Hematopoietic multipotent progenitor cell treated with erythropoietin and hydrocortisone succinate and interleukin-3 and kit ligand, for 17 days (in vitro differentiated cells): ENCODE measurements around the gene STK32B.

Experiments used
- DNase-seq: peaks from one replicate; pipeline ENCODE4 v3.0.0-alpha.2; 2015; ENCODE audit warnings: low spot score

STK32B gene

DNA sequence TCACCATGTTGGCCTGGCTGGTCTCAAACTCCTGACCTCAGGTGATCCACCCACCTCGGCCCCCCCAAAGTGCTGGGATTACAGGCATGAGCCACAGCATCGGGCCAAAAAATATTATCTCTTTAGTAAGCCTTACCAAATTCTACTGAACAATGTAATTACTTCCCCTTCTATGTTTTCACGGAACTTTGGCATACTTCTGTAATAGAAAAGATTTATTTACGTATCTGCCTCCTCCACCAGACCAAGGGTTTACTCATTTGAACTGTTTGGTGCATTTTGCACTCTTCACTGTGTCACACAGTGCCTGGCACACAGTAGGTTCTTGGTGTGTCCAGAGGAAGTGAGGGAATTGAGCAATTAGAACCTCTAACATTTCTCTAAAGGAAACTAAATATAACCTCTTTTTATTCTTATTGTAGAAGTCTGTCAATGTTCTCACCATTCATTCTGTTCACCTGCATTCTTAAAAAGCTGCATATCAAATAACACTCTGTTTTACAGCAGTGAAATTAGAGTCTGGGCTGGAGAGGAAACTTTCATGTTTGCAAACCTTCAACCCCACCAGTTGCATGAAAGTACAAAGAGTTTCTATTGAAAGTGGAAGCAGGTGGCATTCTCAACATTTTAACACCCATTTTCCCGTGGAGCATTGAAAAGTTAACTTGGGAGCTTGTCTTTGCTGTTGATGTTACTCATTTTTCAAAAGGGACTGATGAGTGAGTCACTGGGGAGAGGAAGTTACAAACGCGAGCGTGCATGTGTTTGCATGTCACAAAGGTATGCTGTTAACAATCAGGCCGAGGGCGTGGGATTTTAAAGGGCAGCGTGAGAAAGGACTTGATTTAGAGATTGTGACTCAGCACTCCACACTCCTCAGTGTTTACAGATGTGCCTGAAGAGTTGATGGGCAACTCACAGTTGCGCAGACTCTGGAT lies 314.1 kb downstream of the STK32B start:
- no peak for DNase-seq

DNA sequence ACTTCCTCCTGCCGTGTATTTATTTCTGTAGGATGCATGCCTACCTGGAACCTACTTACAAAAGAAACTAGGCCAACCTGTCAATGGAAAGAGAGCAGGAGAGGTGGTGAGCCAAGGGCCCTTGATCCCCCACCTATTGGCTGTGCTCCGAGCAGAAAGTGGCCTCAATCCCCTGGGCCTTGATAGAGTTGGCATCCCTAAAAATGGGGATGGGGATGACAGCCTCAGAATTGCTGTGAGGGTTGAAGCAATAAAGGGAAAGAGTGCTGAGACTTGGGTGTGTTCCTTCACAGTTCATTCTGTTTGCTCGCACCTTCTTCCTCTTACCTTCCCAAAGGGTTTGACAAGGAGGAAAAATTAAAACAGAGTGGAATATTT lies 314.7 kb downstream of the STK32B start:
- no peak for DNase-seq

DNA sequence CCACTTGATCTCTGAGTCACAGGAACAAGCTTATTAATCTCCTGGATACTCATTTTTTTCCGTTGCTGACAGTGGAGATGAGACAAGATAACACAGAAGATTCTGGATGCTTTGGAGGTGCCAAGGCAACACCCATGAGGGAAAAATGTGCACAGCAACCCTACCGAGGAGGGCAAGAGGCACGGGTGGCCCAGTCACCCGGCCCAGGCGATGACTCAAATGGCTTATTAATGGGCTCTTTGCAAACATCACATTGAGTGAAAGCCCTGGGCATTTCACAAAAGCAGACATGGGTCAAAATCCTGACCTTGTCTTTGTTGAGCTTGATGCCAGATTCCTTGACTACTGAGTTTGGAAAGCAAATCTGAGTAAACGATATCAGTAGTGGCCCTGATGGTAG lies 315.1 kb downstream of the STK32B start:
- DNase-seq = no peak

DNA sequence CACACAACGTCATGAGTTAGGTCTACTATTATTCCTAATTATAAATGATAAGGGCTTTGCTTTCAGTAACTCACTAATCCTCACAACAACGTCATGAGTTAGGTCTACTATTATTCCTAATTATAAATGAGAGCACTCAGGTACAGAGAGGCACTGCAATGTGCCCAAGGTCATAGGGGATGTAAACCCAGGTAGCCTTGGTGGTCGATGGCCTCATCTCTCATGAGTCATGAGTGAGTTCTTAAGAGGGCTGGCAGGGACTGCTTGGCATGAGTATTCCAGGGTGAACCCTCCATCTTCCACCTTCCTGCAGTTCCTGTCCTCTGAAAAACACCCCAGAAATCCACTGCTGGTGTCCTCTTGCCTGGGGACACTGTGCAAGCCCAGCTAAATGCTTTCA lies 317.1 kb downstream of the STK32B start:
- no peak for DNase-seq

DNA sequence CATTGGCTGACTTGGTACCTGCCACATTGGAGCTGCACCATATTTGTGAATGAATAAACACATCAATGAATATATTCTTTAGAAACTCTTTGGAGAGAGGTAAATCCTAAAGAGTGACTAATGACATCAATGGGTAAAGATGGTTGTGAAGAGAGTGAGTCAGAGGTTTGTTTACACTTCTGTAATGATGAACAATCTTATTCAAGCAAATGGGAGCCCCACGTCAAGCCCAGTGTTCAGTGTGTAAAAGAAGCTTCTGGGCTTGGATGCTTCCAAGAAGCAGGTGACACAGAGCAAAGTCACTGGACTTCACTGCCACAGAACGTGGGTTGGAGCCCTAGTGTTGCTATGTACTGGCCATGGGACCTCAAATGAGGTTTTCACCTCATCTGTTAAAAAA lies 319.0 kb downstream of the STK32B start:
- DNase-seq = no peak

DNA sequence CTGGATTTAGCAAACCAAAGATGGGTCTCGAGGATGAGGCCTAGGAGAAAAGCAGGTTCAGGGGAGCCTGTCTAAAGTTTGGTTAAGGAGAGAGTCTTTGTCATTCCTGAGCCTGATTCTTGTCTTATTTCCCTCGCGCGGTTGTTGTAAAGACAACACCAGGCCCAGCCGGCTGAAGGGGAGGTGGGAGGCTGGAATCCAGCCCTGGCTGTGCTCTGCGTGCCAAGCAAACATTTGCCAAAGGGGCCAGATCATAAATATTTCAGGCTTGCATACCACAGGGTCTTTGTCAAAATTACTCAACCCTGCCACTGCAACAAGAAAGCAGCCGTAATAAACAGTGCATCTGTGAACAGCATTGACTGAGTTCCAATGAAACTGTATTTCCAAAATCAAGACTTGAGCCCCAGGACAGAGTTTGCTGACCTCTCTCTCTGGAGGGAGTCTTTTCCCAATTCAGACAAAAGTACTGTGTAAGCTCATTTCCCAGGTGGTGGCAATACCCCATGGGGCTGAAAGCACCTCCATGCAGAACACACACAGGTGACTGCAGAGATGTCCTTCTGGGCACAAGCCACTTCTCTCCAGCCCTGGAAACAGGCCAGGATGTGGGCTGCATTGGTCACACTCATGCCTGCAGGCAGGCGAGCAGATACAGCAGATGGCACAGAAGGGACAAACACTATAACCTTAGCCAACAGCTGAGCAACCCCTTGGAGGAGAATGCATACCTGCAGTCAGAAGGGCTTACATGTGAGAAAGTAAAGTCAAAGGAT lies 320.3 kb downstream of the STK32B start:
- no peak for DNase-seq

DNA sequence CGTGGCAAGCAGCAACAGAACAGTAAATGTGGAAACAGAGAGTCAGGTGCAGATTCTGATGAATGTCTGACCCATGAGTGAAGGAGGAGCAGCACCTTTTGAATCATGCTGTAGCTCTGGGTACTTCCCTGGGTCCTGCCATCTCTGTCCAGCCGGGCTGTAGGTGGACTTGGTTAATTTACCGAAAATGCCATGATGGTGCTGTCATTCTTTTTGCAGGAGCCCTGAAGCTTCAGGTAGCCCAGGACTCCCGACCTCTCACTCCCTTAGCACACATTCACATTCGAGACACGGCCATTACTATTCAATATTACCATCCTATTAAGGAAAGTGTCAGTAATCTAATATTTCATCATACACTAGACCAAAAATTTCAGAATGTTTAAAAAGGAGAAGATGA lies 320.9 kb downstream of the STK32B start:
- no peak for DNase-seq

DNA sequence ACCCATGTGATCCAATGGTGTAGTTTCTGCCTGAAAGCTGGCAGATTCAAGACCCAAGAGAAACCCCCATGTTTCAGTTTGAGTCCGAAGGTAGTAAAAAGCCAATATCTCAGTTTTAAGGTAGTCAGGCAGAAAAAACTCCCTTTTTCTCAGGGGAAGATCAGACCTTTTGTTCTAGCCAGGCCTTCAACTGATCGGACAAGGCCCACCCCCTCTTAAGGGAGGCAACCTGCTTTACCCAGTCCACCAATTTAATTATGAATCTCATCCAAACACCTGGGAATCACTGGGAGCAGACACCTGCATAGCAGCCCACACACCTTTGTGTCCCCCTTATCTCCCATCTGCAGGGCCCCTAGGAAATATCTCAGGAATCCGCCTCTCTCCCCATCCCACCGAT lies 322.0 kb downstream of the STK32B start:
- DNase-seq = no peak

DNA sequence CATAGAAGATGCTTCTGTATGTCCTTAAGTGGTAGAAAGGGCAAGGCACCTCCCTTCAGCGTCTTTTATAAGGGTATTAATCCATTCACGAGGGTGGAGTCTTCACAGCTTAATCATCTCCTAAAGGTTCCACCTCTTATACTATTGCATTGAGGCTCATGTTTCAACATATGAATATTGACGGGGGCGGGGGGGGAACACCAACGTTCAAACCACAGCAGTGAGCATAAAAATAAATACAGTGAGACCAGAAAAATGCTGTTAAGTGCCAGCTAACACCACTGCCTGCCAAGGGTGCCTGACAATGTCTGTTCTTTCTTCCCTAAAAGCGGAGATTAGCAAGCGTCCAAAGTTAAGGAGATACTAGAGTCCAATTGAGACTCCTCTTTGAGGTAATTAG lies 323.3 kb downstream of the STK32B start:
- DNase-seq = no peak

DNA sequence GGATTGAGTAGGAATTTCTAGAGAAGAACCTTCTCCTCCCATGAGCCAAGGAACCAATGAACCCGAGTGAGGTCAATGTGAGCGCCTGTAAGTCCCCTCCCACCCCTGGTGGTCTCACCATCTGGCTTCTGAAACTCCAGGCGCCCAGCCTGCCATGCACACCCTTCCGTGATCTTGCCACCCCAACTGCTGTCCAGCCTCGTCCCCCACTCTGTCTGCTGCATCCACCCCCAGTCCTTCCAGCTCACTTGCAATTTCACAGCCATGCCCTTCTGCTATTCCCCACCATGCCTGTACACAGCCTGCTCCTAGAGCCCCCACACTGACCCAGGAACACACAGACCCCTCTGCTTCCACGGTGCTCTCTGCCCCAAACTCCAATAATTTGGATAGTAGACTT lies 323.7 kb downstream of the STK32B start:
- DNase-seq = no peak

DNA sequence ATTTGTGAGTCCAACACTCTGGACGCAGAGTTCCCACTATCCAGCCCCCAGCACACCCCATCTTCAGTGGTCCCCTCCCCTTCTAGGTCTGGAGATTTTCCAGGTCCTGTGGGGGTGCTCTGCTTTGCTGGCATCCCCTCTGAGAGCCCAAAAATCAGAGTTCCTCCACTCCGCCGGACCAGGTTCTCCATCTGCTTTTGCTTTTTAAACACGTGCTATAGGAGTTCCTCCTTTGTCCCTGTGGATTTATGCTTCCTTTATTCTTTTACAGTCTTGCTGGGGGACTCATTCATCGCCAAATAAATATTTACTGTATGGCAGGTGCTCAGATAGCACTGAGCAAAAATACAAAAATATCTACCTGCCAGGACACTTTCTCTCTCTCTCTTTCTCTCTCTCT lies 324.7 kb downstream of the STK32B start:
- DNase-seq = no peak

DNA sequence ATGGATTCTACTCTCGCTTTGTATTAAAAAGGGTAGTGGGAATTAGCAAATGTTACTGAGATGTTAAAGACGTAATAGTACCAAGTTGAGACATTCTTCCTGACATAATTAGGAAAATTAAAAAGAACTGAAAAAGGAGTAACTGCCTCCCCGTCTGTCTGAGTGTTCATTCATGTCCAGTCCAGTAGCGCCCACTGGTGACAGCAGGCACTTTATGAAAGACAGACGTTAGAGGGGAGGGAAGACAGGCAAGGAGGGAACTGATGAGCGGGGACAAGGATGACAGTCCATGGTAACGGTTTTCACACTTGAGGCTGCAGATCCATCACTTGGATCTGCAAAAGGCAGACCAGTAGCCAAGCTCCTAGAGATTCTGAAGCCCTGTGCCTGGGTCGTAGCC lies 326.7 kb downstream of the STK32B start:
- no peak for DNase-seq

DNA sequence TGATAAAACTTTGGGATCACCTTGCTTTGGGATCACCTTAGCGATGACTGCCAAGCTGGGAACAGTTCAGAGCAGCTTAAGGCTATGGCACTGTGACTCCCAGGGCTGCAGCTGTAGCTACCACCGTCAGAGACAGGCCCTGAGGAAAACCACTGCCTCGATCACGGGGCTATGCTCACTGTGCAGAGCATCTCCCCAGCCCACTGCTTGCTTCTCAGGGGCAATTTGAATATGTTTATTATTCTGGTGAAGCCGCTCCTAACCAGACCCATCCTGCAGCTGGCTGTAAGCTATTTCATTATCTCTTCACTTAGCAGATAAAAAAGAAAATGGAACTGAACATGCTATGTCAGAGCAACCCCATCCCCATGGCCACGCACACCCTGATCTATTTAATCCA lies 328.6 kb downstream of the STK32B start:
- DNase-seq = no peak

DNA sequence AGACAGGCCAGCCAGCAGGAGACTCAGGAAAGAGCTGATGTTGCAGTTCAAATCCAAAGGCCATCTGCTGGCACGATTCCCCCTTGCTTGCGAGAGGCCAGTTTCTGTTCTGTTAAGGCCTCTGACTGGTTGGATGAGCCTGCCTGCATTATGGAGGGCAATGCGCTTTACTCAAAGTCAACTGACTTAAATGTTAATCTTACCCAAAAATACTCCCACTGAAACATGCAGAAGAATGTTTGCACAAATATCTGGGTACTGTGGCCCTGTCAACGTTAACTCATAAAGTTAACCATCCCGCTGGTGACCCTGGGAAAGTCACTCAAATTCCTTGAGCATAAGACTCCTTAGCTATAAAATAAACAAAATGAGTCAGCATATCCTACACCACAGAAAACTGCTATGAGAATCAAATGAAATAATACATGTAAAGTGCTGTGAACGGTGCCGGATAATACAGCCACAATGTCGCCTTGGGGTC lies 330.7 kb downstream of the STK32B start:
- no peak for DNase-seq

DNA sequence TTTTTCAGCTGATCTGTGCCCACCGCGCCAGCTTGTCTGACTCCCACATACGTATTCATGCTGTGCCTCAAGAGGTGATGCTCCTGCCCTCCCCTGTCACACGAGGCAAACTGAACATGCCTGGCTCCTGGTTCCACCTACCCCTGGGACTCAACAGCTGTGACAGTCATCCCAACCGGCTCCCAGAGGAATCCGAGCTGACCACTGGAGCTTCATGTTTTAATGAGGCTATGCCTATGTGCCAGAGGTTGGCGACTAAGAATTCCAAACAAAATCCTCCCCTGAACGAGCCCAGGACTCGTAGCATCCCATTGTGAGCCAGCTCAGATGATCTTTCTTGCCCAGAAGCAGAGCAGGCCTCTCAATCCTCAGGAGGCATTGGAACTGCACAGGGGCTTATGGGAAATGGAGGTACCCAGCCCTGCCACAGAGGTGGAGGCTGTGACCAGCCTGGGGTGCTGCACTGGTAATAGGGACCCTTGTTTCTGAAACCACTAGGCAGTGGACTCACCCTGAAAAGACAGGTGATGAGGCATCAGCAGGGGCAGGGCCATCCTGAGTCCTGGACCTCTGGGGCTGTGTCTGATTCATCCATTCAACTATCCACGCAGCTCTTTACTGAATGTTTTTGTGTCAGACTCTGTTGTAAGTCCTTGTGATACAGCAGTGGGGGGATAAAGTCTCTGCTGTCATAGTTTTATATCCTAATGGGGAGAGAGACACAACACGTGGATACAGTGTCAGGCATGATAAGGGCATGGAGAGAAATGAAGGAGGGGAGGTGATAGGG lies 332.1 kb downstream of the STK32B start:
- DNase-seq = no peak

DNA sequence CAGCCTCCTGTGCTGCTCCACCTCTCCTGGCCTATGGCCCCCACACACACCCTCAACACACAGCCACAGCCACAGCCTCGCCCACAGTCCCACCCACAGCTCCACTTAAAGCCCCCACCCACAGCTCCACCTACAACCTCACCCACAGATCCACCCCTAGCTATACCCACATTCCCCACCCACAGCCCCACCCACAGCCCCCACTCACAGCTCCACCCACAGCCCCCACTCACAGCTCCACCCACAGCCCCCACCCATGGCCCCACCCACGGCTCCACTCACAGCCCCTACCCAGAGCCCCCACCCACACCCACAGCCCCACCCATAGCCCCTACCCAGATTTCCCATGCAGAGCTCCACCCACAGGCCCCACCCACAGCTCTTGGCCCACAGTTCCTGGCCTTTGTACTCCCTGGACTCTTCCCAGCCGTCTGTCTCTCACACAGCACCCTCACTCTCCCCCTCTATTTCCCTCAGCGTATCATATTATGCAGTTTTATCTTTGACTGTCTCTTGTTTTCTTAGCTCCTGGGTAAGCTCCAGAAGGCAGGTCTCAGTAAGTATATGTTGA lies 334.5 kb downstream of the STK32B start:
- DNase-seq = no peak

DNA sequence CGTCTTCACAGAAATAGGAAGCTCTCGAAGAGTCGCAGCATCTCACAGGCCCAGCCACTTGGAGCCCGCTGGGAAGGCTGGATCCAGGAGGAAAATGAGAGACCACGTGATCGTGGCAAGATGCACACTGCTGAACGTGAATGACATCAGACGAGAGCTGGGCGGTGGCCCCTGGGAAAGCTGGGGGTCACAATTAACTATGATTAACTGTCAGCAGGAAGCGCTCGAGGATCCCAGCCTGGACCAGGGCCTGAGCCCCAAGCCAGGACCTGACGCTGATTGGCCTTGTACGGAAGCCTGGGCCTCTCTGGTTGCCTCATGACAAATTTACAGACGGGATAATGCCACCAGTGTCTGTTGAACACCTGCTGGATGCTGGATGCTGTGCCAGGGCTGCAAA lies 335.6 kb downstream of the STK32B start:
- no peak for DNase-seq

DNA sequence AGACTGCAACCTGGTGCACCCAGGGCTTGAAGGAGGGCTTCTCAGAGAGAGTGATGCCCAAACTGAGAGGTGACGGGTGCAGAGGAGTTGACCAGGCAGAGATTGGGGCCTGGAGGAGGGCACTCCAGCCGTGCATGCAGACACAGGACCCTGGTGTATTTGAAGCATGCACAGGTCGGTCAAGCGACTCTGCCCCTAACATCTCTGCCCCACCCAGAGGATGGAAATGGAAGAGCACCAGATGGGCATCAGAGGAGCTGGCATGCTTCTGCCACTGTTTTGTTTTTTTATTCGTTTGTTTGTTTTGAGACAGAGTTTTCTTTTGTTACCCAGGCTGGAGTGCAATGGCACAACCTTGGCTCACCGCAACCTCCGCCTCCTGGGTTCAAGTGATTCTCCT lies 336.2 kb downstream of the STK32B start:
- DNase-seq = no peak

DNA sequence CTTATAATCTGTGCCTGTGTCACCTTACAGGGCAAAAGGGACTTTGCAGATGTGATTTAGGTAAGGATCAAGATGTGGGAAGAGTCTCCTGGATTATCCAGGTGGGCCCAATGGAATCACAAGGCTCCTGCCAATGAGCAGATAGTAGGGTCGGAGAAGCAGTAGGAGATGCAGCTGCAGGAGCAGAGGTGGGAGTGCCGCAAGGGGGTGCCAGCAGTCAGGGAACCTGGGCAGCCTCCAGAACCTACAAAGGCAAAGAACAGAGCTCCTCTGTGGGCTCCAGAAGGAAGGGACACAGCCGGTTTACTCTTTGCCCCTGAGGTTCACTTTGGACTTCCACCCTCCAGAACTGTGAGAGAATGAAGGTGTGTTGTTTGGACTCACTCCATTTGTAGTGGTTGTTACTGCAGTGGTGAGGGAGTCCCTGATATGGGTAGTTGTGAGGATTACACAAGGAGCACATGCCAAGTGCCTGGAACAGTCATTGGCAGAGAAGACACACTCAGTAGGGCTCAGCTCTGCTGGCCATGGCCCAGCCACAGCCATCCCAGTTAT lies 338.6 kb downstream of the STK32B start:
- no peak for DNase-seq

DNA sequence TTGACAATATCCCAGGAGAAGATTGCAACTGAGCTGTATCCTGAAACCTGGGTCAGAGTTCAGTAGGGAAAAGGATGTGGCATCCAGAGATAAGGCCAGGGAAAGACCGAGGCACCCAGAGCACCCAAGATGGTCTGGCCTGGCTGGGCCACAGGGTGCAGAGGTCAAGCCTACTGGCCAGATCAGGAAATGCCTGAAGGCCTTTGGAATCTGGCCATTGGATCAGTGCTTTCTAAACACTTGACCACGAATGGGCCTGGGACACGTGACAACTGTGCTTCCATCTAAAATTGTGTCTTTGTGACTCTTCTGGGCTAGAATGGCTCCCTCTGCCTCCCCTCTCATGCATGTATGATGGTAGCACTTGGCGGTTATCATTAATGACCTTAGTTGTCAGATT lies 340.2 kb downstream of the STK32B start:
- DNase-seq = no peak

DNA sequence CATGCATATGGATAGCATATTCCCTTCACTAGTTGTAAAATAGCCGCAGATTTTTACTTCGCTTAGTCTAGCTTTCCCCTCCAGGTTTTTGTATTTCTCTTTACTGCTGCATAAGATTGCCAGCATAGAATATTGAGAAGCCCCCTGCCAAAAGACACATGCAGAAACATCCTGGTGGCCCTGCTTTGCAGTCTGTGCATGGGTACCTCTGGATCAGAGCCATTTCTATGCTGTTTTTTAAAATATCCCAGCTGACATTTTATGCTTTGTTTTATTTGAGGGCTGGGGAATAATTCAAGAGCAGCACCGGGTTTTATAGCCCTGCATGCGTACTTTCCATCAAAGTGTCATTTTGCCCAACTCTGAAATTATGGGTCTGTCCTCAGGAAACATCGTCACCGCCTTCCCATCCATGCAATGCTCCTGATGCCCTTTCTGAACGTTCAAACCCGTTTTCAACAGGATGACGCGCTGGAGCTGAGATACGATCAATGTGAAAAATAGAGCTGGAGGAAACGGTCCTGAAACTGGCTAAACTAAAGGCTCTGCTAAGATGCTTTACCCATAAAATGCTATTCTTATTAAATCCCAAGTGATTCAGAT lies 342.7 kb downstream of the STK32B start:
- no peak for DNase-seq
